Prostate gland (tissue), 2 donors: Measurements from ENCODE around the gene ATP13A3. TPM values are rescaled to one million over a fixed set of nuclear protein-coding genes. Genes with fewer than 3 reads are reported as not detected.

Experiments
- DNase-seq: peaks from one replicate; pipeline ENCODE4 v3.0.0-alpha.2; 2019; ENCODE audit warnings: low spot score
- H3K27ac ChIP-seq, 2 donors: fragments of 200-600 bp; sonication (generic); 2 replicates each; pipeline ENCODE4 v1.5.1; 2017 to 2019
- H3K27me3 ChIP-seq: fragments of 200-600 bp; sonication (generic); replicated peaks from 2 replicates; pipeline ENCODE4 v1.5.1; 2019; ENCODE audit not compliant: insufficient read depth
- H3K36me3 ChIP-seq, 2 donors: fragments of 200-600 bp; sonication (generic); 1 replicate in 1 of 2; 2 replicates in 1 of 2; pipeline versions ENCODE4 v1.5.1 to v1.8.1; 2017 to 2019
- H3K4me1 ChIP-seq: fragments of 200-600 bp; sonication (generic); replicated peaks from 2 replicates; pipeline ENCODE4 v1.5.1; 2019
- H3K4me3 ChIP-seq, 2 donors: fragments of 200-600 bp; sonication (generic); 2 replicates each; pipeline ENCODE4 v1.5.1; 2017 to 2019
- H3K9me3 ChIP-seq: fragments of 200-600 bp; sonication (generic); 2 replicates; pipeline ENCODE4 v1.5.1; 2017
- POLR2A ChIP-seq: fragments of 450-650 bp; IDR thresholded peaks from one replicate; pipeline ENCODE4 v1.6.1; 2016; ENCODE audit warnings: antibody characterized with exemption, mild to moderate bottlenecking
- POLR2AphosphoS5 ChIP-seq: sonication (generic); formaldehyde crosslinking; IDR thresholded peaks from one replicate; pipeline ENCODE4 v1.6.1; 2017; ENCODE audit warnings: antibody characterized with exemption
- WGBS: methylation state at CpG from one replicate; pipeline ENCODE4 v1.1.5; 2018; 5-methylcytosine and 5-hydroxymethylcytosine counted together
- intact Hi-C: fragments of 100-400 bp; cut with DNase I; formaldehyde crosslinking; loops from one replicate; pipeline ENCODE4 v1.14.2; 2022
- total RNA-seq, 2 donors: library from RNA; depleted of rRNA; stranded (reverse); fragments of >200 nt; gene quantifications; one replicate each; pipeline ENCODE4 v1.1.0, GENCODE V29; 2016
- TF ChIP-seq, protein P1 (sequence below), 4 experiments: fragments of 200-600 bp in 2 of 4; fragments of 450-650 bp in 2 of 4; sonication (generic) in 2 of 4; IDR thresholded peaks; 1 replicate in 3 of 4; 2 replicates in 1 of 4; pipeline ENCODE4 v1.5.1; 2016 to 2019; ENCODE audit warnings: antibody characterized with exemption in 4 of 4, mild to moderate bottlenecking in 2 of 4, moderate library complexity in 2 of 4

ATP13A3 gene
- total RNA-seq, 2 donors from 2014 or later, result 75.4 to 80.4 TPM

DNA sequence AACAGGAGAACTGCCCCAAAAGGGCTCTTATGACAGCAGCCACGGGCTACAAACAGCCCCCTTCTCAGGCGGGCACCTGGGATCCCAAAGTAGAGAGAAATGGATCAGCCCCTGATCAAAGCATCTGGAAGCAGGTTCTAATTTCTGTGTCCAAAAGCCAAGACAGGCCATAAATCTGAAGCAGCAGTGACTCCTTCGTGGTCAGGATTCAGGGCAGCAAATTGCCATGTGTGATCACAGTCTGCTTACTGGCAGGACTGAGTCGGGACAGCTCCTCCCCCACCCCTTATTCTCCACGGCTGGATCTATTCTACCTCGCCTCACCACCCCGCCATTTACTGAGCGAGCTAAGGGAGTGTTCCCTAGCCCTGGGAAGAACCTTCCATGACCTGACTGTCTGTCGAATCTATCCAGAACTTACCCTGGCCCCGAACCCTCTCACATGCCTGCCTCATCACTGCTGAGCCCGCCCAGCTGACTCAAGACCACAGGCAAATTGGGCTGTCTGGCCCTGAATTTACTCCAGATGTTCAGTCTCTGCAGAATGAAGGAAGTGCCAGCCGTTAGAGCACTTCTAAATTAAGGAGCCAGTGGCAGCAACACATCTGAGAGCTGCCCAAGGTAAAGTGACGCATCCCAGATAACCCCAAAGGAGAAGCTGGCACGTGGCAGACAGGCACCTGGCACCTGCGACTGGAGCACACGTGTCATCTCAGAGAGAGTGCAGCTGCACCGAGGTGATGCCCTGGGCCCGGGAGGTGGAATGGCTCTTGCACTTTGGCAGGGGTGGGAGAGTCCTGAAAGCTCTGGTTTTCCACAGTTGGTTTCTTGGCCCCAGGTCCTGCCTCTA is 118.6 kb downstream of the ATP13A3 start:
- no peak overlapping the region for H3K4me3 ChIP-seq
- no peaks in the 10 kb centered on the region for H3K36me3 ChIP-seq
- DNase-seq, result no peak
- no peak overlapping the region for H3K27ac ChIP-seq
- H3K4me1 ChIP-seq, result no peaks in the 10 kb centered on the region
- TF ChIP-seq POLR2A, result no peak
- TF ChIP-seq, protein P1, sequence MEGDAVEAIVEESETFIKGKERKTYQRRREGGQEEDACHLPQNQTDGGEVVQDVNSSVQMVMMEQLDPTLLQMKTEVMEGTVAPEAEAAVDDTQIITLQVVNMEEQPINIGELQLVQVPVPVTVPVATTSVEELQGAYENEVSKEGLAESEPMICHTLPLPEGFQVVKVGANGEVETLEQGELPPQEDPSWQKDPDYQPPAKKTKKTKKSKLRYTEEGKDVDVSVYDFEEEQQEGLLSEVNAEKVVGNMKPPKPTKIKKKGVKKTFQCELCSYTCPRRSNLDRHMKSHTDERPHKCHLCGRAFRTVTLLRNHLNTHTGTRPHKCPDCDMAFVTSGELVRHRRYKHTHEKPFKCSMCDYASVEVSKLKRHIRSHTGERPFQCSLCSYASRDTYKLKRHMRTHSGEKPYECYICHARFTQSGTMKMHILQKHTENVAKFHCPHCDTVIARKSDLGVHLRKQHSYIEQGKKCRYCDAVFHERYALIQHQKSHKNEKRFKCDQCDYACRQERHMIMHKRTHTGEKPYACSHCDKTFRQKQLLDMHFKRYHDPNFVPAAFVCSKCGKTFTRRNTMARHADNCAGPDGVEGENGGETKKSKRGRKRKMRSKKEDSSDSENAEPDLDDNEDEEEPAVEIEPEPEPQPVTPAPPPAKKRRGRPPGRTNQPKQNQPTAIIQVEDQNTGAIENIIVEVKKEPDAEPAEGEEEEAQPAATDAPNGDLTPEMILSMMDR (IDR thresholded peaks at IDR 0.05), result no peak
- TF ChIP-seq POLR2AphosphoS5, result no peak
- H3K9me3 ChIP-seq, result no peaks in the 10 kb centered on the region
- WGBS, result 62% methylated on average over 18 of the region's 18 CpGs
- peaks cover 8% of the 10 kb centered on the region for H3K27me3 ChIP-seq
- intact Hi-C loops, result no loop called here

DNA sequence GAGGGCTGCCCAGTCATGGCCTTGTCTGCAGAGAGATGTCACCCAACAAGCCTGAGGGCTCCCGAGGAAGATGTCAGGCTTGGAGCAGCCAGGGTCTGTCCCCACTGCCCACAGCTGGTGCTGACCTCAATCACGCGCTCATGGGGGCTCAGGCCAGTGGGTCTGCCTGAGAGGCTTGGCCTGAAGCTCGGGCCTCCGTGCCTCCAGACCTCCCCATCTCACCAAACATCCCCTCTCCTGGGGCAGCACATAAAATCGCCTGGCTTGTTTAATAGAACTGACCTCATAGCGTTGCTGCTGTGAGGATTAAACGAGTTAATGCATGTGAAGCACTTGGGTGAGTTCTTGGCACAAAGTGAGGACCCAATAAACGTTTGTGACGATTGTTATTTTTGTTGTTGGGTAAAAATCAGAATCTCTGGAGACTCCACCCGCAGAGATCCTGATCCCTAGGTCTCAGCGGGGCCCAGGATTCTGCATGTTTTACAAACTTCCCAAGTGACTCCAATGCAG is 120.8 kb downstream of the ATP13A3 start:
- Histone ChIP-seq H3K27me3 (peaks cover 8% of the 10 kb centered on the region), H3K27ac (no peak overlapping the region), H3K36me3 (no peaks in the 10 kb centered on the region), H3K4me3 (no peak overlapping the region), H3K9me3 (no peaks in the 10 kb centered on the region), H3K4me1 (no peaks in the 10 kb centered on the region)
- intact Hi-C loops, result no loop called here
- WGBS, result 74% methylated on average over 12 of the region's 12 CpGs
- TF ChIP-seq POLR2A (no peak), POLR2AphosphoS5 (no peak)
- TF ChIP-seq, protein P1 (IDR thresholded peaks at IDR 0.05), result no peak
- DNase-seq, result no peak

DNA sequence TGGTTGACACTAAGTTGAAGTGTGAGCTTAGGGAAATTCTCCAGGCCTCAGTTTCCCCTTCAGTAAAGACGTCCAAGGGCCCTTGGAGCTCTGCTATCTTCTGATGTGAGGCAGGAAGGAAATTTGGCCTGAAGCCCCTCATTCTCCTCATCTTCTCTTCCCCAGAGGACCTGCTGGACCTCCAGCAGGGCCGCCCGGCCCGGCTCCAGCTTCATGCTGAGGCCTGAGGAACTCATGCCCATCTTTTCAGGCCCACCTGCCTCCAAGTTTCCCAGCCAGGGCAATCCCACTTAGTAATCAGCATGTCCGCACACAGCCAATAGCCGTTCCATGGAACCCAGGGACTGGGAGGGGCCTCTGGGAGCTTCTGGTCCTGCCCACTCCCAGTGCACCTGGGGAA is 121.3 kb downstream of the ATP13A3 start:
- Histone ChIP-seq H3K4me1 (no peaks in the 10 kb centered on the region), H3K36me3 (no peaks in the 10 kb centered on the region), H3K4me3 (no peak overlapping the region), H3K27me3 (peaks cover 8% of the 10 kb centered on the region), H3K9me3 (no peaks in the 10 kb centered on the region), H3K27ac (no peak overlapping the region)
- no peak for DNase-seq
- TF ChIP-seq POLR2AphosphoS5 (no peak), POLR2A (no peak)
- TF ChIP-seq, protein P1 (IDR thresholded peaks at IDR 0.05), result no peak
- intact Hi-C loops, result no loop called here
- 95% methylated on average over 6 of the region's 6 CpGs for WGBS

DNA sequence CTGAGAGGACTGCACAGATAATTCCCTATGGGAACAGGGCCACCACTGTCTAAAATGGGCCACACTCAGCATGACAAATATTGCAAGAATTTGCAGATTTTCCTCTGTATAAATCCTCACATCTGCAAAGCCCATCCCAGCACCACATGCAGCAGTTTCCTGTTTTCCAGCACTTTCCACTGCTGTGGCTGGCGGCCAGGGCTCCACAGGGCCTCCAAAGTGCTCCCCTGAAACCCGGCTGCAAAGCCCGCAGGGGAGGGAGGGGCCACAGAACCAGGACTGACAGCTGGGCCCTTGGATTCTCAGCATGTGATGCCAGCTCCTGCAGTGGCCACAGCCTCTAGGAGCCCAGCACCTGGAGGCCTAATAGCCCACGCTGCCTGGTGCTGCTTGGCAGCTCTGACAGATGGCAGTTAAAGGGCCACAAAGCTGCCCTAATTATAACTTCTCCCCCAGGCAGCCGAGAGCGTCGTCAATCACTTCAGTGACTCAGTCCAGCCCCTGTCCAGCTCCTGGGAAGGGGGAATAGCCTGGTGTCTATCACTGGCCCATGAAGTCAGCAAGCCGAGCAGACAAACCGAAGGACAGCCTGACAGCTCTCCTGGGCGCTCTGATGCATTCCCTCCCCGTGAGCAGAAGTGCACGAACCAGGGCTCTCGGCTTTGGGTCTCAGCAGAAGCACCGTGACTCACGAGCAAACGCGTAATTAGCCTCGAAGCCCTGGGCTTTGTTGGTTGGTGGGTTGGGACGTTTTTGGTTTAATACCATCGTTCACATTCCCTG is 122.0 kb downstream of the ATP13A3 start:
- no peaks in the 10 kb centered on the region for H3K36me3 ChIP-seq
- no peak overlapping the region for H3K27ac ChIP-seq
- no peaks in the 10 kb centered on the region for H3K9me3 ChIP-seq
- TF ChIP-seq POLR2AphosphoS5 (no peak), POLR2A (no peak)
- TF ChIP-seq, protein P1 (IDR thresholded peaks at IDR 0.05), result no peak
- H3K4me1 ChIP-seq, result no peaks in the 10 kb centered on the region
- intact Hi-C loops, result no loop called here
- DNase-seq, result no peak
- H3K27me3 ChIP-seq, result peaks cover 8% of the 10 kb centered on the region
- WGBS, result 65% methylated on average over 20 of the region's 20 CpGs
- H3K4me3 ChIP-seq, result no peak overlapping the region
